CD4-positive, alpha-beta T cell (primary cell): ENCODE measurements around the gene AMFR. TPM values are rescaled to one million over a fixed set of nuclear protein-coding genes. Genes with fewer than 3 reads are reported as not detected.

ENCODE experiments used
- ATAC-seq: fragments of 200-7000 bp; cut with Tn5 transposase; one replicate; pipeline ENCODE4 v1.10.0; 2022; ENCODE audit warnings: mild to moderate bottlenecking; ENCODE audit not compliant: poor library complexity
- CTCF ChIA-PET: fragments of 350-600 bp; sonication (Branson Sonifier 250); formaldehyde crosslinking; loops from one replicate; lab custom pipeline; 2021; ENCODE audit warnings: antibody characterized with exemption, inconsistent platforms; lab: Charles Lee
- POLR2A ChIA-PET: fragments of 350-600 bp; sonication (Branson Sonifier 250); formaldehyde crosslinking; loops from one replicate; lab custom pipeline; 2021; ENCODE audit warnings: antibody characterized with exemption, inconsistent platforms; lab: Charles Lee
- DNase-seq, 14 experiments: peaks; one replicate each; pipeline ENCODE4 v3.0.0-alpha.2; 2013 to 2020; ENCODE audit warnings: mixed read lengths in 2 of 14
- H3K27ac ChIP-seq, 2 donors: one replicate each; pipeline versions ENCODE4 v1.5.1 to v1.7.0; 2013; ENCODE audit warnings: low read length in 2 of 2, low read depth in 1 of 2, mild to moderate bottlenecking in 1 of 2
- H3K27me3 ChIP-seq, 2 experiments: 1 replicate in 1 of 2; 2 replicates in 1 of 2; pipeline versions ENCODE4 v1.6.1 to v1.7.0; 2013; ENCODE audit warnings: low read length in 2 of 2, control low read depth in 1 of 2, mild to moderate bottlenecking in 1 of 2, moderate library complexity in 1 of 2; ENCODE audit not compliant: insufficient read depth in 2 of 2, control insufficient read depth in 1 of 2
- H3K36me3 ChIP-seq: one replicate; pipeline ENCODE4 v1.6.1; 2013; ENCODE audit warnings: low read length, control low read depth; ENCODE audit not compliant: insufficient read depth
- H3K4me1 ChIP-seq: one replicate; pipeline ENCODE4 v1.6.1; 2013; ENCODE audit warnings: low read length, control low read depth; ENCODE audit not compliant: insufficient read depth
- H3K4me3 ChIP-seq: one replicate; pipeline ENCODE4 v1.5.1; 2013; ENCODE audit warnings: mild to moderate bottlenecking, low read length, moderate library complexity
- H3K9me3 ChIP-seq, 2 experiments: 1 replicate in 1 of 2; 2 replicates in 1 of 2; pipeline versions ENCODE4 v1.6.1 to v1.7.0; 2013; ENCODE audit warnings: low read length in 2 of 2, mild to moderate bottlenecking in 2 of 2, control low read depth in 1 of 2, moderate library complexity in 1 of 2; ENCODE audit not compliant: control insufficient read depth in 1 of 2, insufficient read depth in 1 of 2
- H3K27ac Mint-ChIP-seq: one replicate; pipeline ENCODE4 v1.8.0; 2020; ENCODE audit warnings: mixed read lengths
- H3K27me3 Mint-ChIP-seq: one replicate; pipeline ENCODE4 v1.8.0; 2021; ENCODE audit warnings: mixed read lengths
- H3K36me3 Mint-ChIP-seq: one replicate; pipeline ENCODE4 v1.8.0; 2021; ENCODE audit warnings: low read depth, mixed read lengths
- H3K4me1 Mint-ChIP-seq: one replicate; pipeline ENCODE4 v1.8.0; 2021; ENCODE audit warnings: low read depth, mixed read lengths
- H3K4me3 Mint-ChIP-seq: one replicate; pipeline ENCODE4 v1.8.0; 2020; ENCODE audit warnings: mild to moderate bottlenecking, mixed read lengths
- H3K9me3 Mint-ChIP-seq: one replicate; pipeline ENCODE4 v1.8.0; 2020; ENCODE audit warnings: mixed read lengths
- CTCF ChIP-seq: fragments of 200-600 bp; IDR thresholded peaks from one replicate; pipeline ENCODE4 v1.8.0; 2022; ENCODE audit warnings: antibody characterized with exemption, mild to moderate bottlenecking
- intact Hi-C, 2 experiments: fragments of 100-400 bp; cut with DNase I in 1 of 2; cut with micrococcal nuclease in 1 of 2; formaldehyde crosslinking; loops; one replicate each; pipeline versions ENCODE4 v1.15.1 to v1.9.0; 2023 to 2025; cut with DNase I, micrococcal nuclease
- total RNA-seq, 174 experiments: library from RNA in 2 of 174; stranded (reverse) in 2 of 174; gene quantifications; one replicate each; pipeline ENCODE4 v1.2.3 and lab custom pipeline; 2021 to 2026

AMFR gene
- total RNA-seq, 2 experiments from 2014 or later = 79.2 to 83.8 TPM

- Mint-ChIP-seq H3K36me3 (peaks cover 30% of the 10 kb centered on the region), H3K4me1 (peaks cover 34% of the 10 kb centered on the region), H3K9me3 (no peaks in the 10 kb centered on the region), H3K27me3 (no peaks in the 10 kb centered on the region), H3K27ac (peak overlapping the region; percentile 89), H3K4me3 (peak overlapping the region; percentile 93)
- peak in 1 of 14 experiments; percentile 4 for DNase-seq
- Histone ChIP-seq H3K4me3 (no peak overlapping the region), H3K36me3 (peaks cover 9% of the 10 kb centered on the region), H3K27ac (no peak overlapping the region), H3K27me3 (no peaks in the 10 kb centered on the region), H3K9me3 (no peaks in the 10 kb centered on the region), H3K4me1 (peaks cover 18% of the 10 kb centered on the region)
- intact Hi-C loops = loop anchor here in 1 of 2 experiments (1.0 to 10.0 kb wide), 3 partner anchors 26 to 278 kb away; partner anchors contain the start of gene GNAO1
- POLR2A ChIA-PET = interaction anchor here (1.2 kb wide), 1 partner anchor 25 kb away, joined by 4 read pairs; the partner anchor contains the start of genes NUDT21 and OGFOD1
- CTCF ChIA-PET = interaction anchor here (0.5 kb wide), 1 partner anchor 67 kb away, joined by 5 read pairs; no protein-coding TSS in a partner anchor
- ATAC-seq = no peak
- no peak for TF ChIP-seq CTCF
Measured at GRCh38 chr16:56426585-56426984, 1.2 kb upstream of the AMFR start.

GRCh38 chr16:56424791-56425438 is 430 bp downstream of the AMFR start:
- peak; percentile 27 for ATAC-seq
- Mint-ChIP-seq H3K4me3 (peak overlapping the region; percentile 98), H3K9me3 (no peaks in the 10 kb centered on the region), H3K27ac (peak overlapping the region; percentile 85), H3K36me3 (peaks cover 13% of the 10 kb centered on the region), H3K27me3 (no peaks in the 10 kb centered on the region), H3K4me1 (peaks cover 45% of the 10 kb centered on the region)
- Histone ChIP-seq H3K9me3 (no peaks in the 10 kb centered on the region), H3K36me3 (no peaks in the 10 kb centered on the region), H3K4me3 (peak overlapping the region; percentile 66), H3K4me1 (peaks cover 21% of the 10 kb centered on the region), H3K27ac (no peak overlapping the region), H3K27me3 (no peaks in the 10 kb centered on the region)
- DNase-seq = peak in 11 of 14 experiments; percentile 7 to 63 (median 32)
- intact Hi-C loops = loop anchor here in 1 of 2 experiments (10.0 kb wide), 2 partner anchors 230 to 280 kb away; partner anchors contain the start of gene GNAO1
- ChIA-PET CTCF (no interaction called here), POLR2A (interaction anchor here (0.9 to 1.4 kb wide), 2 partner anchors 26 to 68 kb away, joined by 3 to 11 read pairs; partner anchors contain the start of genes NUDT21 and OGFOD1)
- TF ChIP-seq CTCF = no peak

GRCh38 chr16:56424404-56424764 is 961 bp downstream of the AMFR start:
- H3K36me3 ChIP-seq = no peaks in the 10 kb centered on the region
- peak overlapping the region; percentile 98 for H3K4me3 Mint-ChIP-seq
- intact Hi-C loops = loop anchor here in 1 of 2 experiments (10.0 kb wide), 2 partner anchors 230 to 280 kb away; partner anchors contain the start of gene GNAO1
- H3K4me1 ChIP-seq = peaks cover 21% of the 10 kb centered on the region
- peaks cover 46% of the 10 kb centered on the region for H3K4me1 Mint-ChIP-seq
- H3K27me3 ChIP-seq = no peaks in the 10 kb centered on the region
- CTCF ChIA-PET = no interaction called here
- no peaks in the 10 kb centered on the region for H3K9me3 Mint-ChIP-seq
- H3K27ac ChIP-seq = no peak overlapping the region
- POLR2A ChIA-PET = interaction anchor here (0.9 to 1.4 kb wide), 2 partner anchors 27 to 67 kb away, joined by 3 to 11 read pairs; partner anchors contain the start of genes NUDT21 and OGFOD1
- no peaks in the 10 kb centered on the region for H3K9me3 ChIP-seq
- no peak for DNase-seq
- TF ChIP-seq CTCF = no peak
- H3K27me3 Mint-ChIP-seq = no peaks in the 10 kb centered on the region
- H3K27ac Mint-ChIP-seq = peak overlapping the region; percentile 85
- H3K4me3 ChIP-seq = peak overlapping the region; percentile 66
- ATAC-seq = no peak
- H3K36me3 Mint-ChIP-seq = peaks cover 9% of the 10 kb centered on the region
